ENCODE data around the gene ZMYND8.
"Not testable (repeated sequence)": the region's sequence is repeated elsewhere in the genome, so short reads cannot be mapped to it uniquely, and the experiment has no call there.

ZMYND8 gene

DNA sequence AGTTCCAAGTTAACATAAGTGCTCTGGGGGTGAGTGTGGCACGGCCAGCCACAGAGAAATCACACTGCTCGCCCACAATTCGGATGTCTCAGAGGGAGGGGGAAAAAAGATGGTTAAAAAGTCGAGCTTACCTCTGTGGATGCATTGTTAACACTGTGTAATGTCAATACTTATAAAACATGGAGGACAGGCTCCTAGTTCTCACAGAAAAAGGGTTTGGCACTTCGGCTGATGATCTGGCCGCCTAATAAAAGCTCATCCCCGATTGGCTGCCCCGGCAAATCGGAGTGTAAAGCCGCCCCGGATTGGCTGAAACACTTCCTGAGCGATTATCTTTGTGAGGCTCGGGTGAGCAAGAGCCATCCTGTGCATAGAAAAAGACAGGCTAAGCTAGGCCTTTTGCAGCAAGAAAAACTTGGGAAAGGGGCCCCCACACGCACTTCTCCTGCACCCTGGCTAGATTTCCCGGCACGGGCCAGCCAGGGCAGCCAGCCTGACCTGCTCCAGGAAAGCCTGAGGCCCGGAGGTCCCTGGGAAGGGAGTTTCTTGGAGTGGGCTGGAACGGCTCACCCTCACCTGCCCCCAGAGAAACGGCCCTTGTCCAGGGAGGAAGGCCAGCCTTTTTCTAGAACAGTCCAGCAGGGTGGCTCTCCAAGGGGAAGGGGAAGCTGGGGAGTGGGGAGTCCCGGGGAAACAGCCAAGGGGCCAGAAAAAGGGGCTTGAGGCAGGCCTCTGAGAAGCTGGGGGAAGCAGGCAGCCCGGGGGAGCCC is at the start of gene ZMYND8:
ZMYND8 (minus strand) TSS at position 174 of the 770 bp plus-strand sequence; CDS start at position 145, 29 bp downstream.
- DNase-seq: peak; percentile 96

DNA sequence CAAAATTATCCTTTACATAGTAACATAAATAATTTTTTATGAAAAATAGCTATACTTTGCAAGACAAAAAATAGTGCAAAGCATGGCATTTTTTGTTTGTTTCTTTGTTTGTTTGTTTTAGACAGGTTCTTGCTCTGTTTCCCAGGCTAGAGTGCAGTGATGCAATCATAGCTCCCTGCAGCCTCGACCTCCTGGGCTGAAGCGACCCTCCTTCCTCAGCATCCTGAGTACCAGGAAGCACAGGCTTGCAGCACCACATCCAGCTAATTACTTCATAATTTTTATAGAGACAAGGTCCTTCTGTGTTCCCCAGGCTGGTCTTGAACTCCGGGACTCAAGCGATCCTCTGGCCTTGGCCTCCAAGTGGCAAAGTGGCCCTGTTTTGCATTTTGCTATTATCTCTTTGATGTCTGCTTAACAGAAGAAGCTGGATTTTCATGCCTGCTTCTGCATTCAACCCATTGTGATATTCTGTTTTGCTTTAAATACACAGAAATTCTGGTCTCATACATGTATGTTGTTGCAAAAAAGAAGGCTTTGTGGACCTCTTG is 49.4 kb upstream of the ZMYND8 start:
- no peak for DNase-seq

DNA sequence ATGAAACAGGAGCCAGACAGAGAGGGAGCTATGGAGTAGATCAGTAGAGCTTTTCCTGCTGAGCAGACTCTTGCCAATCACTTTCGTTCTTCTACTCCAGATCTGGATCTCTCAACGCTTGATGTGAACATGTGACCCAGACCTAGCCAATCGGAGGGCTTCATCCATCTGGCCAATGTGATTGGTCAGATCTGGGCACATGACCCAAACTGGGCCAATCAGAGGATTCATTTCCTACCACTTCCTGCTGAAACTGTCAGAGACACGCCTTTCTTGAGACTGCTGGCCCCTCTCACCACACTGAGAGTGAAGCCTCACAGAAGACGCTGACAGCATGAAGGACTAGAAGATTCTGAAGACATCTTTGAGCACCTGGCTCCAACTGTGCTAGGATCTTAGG is 44.2 kb upstream of the ZMYND8 start:
- DNase-seq: peak; percentile 17

DNA sequence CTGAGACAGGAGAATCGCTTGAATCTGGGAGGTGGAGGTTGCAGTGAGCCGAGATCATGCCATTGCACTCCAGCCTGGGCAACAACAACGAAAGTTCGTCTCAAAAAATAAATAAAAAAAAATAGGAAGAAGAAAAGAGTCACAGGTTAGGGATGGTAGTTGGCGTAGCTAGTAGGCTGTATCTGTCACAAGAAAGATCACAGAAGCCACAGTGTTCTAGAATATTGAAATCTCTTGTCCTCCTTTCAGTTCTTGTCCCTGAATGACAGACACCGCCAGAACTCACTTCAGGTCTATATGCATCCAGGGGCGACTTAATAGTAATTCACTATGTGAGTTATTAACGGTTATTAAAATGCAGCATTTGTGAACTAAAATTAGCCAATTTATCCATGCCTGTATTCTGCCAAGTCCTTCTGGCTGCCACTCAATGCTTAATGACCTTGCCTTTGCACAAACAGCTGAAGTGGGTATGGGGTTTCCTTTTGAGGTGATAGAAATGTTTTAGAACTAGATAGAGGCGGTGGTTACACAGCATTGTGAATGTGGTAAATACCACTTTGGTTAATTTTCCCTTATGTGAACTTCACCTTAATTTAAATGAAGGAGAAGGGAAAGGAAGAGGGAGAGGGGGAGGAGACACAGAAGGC is 41.3 kb upstream of the ZMYND8 start:
- DNase-seq: no peak

DNA sequence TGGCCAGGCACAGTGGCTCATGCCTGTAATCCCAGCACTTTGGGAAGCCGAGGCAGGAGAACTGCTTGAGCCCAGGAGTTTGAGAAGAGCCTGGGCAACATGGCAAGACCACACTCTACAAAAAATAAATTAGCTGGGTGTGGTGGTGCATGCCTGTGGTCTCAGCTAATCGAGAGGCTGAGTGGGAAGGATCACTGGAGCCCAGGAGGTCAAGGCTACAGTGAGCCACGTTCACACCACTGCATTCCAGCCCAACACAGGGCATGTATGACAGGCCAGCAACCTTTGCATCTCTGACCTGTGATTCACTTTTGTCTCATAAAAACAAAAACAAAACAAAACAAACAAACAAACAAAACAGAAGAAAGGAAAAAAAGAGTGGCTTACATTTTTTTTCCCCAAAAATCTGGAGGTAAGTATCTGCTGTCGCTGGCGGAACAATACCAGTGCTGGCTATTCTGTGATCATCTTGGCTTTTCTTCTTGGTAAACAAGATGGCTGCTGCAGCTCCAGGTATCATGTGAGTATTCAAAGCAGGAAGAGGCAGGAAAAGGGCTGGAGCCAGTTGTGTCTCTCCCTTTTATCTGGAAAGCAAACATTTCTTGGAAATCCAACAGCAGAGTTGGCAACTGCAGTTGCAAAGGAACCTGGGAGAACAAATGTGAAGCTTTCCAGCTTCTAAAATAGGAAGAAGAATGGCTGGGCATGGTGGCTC is 40.4 kb upstream of the ZMYND8 start:
- DNase-seq: no peak

DNA sequence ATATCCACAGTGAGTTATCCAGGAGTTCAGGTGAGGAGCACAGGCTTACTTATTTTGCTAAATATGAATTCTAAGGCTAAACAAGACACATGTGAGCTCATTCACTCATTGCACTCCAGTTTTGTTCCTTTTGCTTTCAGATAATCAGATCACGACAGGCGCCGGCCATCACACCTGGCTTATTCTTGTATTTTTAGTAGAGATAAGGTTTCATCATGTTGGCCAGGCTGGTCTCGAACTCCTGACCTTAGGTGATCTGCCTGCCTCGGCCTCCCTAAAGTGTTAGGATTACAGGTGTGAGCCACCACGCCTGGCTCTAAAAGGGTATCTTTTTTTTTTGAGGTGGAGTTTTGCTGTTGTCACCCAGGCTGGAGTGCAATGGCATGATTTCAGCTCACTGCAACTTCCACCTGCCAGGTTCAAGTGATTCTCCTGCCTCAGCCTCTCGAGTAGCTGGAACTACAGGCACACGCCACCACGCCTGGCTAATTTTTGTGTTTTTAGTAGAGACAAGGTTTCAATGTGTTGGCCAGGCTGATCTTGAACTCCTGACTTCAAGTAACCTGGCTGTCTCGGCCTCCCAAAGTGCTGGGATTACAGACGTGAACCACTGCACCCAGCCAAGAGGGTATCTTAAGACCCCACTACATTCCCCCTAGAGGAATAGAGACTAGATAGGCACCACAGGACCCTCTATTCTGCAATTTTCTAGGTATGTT is 37.5 kb upstream of the ZMYND8 start:
- DNase-seq: not testable (repeated sequence)

DNA sequence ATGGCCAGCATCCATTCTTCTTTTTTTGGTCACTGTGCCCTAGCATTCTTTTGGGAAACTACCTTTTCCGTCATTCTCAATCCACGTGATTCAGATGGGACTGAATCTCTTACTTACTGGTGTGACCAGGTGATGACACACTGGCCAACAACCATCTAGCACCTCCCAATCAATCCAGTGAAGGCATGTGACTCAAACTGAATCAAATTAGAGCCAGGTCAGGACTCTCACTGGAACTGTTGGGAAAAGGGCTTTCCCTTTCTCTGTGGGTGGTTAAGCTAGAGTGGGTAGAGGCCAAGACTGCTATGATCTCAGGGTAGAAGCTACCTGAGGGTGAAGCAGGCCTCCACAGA is 36.2 kb upstream of the ZMYND8 start:
- no peak for DNase-seq

DNA sequence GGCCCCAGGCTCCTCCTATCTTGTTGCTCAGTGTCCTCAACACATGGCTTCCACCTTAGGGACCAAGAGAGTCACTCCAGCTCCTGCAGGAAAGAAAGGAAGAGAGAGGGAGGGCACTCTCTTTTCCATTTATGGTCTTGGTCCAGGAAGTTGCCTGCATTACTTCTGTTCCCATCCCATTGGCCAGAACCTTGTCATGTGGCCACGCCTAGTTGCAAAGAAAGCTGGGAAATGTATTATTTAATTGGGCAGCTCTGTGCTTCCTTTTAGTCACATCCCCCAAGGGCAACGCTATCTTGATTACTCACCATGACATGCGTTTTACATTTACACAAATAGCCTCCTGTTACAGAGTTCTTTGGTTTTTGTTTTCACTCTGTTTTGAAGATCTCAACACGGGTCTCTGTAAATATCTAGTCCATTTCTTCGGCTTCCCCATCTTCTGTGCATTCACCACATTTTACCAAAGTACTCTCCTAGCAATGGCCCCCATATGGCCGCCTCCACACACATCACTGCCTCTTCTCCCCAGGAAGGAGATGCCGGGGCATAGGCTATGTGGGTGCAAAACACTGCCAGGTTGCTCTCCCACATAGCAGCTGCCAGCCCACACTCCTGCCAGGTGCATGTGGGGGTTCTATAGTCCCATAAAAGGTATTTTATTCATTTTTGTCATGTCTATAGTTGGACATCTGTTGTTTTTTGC is 35.7 kb upstream of the ZMYND8 start:
- peak; percentile 56 for DNase-seq

DNA sequence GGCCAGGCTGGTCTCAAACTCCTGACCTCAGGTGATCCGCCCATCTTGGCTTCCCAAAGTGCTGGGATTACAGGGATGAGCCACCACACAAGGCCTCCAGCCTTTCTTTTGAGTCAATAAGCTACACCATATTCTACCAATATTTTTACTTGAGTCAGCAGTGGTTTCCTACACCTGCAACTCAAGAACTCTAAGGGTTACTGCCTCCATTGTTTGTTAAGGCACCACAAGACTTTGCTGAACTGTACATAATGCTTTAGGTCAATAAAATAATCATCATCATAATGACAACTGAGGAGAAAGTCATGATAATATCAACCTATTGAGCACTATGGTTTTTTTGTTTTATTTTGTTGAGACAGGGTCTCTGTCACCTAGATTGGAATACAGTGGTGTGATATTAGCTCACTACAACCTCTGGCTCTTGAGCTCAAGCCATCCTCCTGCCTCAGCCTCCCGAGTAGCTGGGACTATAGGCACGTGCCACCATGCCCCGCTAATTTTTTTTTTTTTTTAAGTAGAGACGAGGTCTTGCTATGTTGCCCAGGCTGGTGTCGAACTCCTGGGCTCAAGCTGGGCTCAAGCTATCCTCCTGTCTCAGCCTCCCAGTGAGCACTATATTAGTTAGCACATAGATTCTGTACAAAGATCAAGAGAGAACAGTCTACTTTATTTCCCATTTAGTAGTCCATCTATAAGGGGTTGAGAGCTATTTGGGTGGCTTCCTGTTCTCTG is 34.9 kb upstream of the ZMYND8 start:
- no peak for DNase-seq

DNA sequence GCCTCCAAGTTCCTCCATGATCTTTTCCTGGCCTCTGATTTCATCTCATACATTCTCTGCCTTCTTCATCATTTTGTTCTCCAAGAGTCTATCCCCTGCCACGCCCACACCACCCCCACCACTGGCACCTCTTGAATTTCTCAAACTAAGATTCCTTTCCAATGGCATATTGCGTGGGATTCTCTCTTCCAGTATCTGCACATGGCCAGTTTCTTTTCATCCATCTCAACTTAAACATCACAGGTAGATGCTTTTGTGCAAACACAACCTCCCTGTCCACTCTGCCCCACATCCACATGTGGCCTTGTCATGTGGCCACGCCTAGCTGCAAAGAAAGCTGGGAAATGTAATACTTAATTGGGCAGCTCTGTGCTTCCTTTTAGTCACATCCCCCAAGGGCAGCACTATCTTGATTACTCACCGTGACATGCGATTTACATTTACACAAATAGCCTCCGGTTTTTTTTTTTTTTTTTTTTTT is 33.4 kb upstream of the ZMYND8 start:
- no peak for DNase-seq

DNA sequence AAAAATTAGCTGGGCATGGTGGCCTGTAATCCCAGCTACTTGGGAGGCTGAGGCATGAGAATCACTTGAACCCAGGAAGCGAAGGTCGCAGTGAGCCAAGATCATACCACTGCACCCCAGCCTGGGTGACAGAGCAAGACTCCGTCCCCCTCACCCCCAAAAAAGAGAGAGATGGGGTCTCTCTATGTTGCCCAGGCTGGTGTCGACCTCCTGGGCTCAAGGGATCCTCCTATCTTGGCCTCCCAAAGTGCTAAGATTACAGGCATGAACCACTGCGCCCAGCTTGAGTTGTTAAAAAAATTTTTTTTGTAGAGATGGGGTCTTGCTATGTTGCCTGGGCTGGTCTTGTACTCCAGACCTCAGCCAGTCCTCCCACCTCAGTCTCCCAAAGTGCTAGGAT is 29.5 kb upstream of the ZMYND8 start:
- DNase-seq: not testable (repeated sequence)

DNA sequence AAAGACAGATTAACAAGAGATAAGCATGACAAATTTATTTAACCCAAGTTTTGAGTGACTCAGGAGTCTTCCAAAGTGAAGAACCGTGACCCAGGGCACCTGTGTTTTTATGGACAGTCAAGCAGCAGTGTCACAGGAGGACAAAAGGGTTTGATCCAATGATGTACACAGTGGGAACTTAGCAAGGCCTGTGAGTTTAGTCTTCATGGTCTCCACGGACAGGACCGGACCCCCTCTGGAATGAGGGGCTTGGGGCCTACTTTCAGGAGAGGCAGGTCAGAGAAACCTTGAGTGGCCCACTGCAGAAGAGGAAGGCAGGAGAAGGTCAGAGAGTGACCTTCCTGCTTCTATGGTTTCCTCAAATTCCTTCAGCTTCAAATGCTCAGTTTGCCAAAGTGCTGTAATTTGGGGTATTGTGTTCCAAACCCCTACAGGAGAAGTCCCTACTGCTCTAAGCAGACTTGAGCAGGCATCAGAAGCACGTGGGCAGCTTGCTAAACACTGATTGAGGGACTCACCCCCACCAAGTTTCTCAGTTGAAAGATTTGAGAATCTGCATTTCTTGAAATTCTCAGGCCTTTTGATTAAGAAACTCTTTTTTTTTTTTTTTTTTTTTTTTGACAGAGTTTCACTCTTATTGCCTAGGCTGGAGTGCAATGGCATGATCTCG is 26.4 kb upstream of the ZMYND8 start:
- DNase-seq: no peak

DNA sequence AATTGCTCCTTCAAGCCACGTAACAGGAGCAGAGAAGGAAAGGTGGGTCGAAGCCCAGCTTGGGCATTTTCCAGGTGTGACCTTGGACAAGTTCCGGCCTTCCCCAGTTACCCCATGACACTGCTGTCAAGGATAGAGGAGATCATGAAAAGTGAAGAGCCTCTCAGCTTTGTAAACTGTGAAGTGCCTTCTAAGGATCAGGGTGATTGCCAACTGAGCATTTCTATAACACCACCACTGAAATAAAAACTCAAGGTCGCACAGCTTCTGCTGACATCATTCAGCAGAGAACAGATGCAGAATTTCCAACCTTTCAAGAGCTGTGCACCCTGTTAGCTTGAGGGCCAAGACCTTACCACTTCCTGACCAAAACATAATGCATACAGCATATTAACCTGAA is 24.0 kb upstream of the ZMYND8 start:
- DNase-seq: peak; percentile 39

DNA sequence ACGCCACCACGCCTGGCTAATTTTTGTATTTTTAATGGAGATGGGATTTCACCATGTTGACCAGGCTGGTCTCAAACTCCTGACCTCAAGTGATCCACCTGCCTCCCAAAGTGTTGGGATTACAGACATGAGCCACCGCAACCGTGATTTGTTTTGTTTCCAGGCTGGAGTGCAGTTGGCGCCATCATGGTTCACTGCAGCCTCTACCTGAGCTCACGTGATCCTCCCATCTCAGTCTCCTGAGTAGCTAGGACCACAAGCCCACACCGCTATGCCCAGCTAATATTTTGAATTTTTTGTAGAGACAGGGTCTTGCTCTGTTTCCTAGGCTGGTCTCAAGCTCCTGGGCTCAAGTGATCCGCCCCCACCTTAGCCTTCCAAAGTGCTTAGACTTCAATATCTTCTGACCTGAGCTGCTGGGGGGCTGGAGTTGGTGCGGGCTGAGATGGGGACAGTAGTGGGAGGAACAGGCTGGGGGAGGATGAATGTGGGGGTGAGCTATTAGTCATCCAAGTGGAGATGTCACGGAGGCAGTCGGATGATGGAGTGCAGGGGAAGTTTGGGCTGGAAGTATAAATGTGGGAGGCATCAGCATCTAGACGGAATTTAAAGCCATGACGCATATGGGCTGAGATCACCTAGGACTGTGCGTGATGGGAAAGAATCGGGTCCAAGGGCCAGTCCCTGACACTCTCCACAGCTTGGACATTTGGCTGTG is 23.1 kb upstream of the ZMYND8 start:
- no peak for DNase-seq

DNA sequence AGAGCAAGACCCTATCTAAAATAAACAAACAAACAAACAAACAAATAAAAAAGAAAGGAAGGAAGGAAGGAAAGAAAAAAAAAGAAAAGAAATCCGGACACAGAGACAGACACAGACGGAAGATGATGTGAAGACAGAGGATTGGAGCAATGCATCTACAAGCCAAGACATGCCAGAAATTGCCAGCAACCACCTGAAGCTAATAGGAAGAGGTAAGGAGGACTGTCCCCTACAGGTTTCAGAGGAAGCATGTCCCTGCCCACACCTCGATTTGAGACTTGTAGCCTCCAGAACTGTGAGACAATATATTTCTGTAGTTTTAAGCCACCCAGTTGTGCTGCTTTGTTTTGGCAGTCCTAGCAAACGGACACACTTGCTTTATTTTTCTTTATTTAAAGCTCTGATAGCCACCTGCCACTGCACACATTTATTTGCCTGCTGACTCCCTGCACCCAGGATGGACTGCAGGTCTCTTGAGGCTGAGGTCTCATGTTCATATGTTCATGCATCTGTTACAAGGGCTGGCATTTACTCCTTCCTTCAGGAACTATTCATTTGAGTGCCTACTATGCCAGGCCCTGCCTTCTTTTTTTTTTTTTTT is 20.7 kb upstream of the ZMYND8 start:
- DNase-seq: no peak

DNA sequence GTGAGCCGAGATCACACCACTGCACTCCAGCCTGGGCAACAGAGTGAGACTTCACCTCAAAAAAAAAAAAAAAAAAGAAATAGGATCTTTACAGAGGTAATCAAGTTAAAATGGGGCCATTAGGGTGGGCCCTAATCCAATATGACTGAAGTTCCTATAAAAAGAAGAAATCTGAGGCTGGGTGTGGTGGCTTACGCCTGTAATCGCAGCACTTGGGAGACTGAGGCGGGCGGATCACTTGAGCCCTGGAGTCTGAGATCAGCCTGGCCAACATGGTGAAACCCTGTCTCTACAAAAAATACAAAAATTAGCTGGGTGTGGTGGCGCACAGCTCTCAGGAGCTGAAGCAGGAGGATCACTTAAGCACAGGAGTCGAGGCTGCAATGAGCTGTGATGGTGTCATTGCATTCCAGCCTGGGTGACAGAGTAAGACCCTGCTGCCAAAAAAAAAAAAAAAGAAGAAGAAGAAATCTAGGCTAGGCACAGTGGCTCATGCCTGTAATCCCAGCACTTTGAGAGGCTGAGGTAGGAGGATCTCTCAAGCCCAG is 19.7 kb upstream of the ZMYND8 start:
- not testable (repeated sequence) for DNase-seq

DNA sequence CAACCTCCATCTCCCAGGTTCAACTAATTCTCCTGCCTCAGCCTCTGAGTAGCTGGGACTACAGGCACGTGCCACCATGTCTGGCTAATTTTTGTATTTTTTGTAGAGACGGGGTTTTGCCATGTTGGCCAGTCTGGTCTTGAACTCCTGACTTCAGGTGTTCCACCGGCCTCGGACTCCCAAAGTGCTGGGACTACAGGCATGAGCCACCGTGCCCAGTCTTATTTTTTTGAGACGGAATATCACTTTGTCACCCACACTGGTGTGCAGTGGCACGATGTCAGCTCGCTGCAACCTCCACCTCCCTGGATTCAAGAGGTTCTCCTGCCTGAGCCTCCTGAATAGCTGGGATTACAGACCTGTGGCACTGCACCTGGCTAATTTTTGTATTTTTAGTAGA is 17.6 kb upstream of the ZMYND8 start:
- not testable (repeated sequence) for DNase-seq

DNA sequence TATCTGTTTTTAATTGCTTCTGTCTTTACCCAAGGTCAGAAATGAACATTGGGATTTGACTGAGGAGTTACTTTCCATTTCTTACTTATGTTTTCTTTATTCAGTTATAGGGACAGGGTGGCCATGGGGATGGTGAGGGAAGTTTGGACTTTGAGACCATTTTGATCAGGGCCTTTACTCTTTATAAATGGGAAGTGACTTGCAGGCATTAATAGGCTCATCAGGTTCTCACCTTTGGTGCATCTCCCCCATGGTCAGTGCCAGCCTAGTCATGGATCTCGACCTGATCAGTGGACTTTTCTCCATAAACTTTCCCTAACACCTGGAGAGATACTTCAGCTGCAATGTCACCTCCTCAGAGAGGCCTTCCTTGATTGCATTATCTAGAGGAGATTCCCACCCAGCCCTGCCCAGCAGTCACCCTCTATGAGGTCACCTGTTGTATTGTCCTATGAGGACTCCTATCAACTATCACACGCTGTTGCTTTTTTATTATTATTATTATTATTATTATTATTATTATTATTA is 16.8 kb upstream of the ZMYND8 start:
- no peak for DNase-seq

All from activated CD4-positive, alpha-beta T cell treated with anti-CD3 and anti-CD28 coated beads, Interleukin-10, Interleukin-2, amounts not matched to agents 100 ng/mL and 50 ng/mL, durations not matched to agents 16 hours and 8 hours (primary cell).